Kidney (tissue), 14 donors: ENCODE data around the gene DIPK1B. TPM values are rescaled to one million over a fixed set of nuclear protein-coding genes. Genes with fewer than 3 reads are reported as not detected.

ENCODE experiments used
- DNase-seq, 5 donors: peaks; one replicate each; pipeline ENCODE4 v3.0.0-alpha.2; 2013 to 2020
- FAIRE-seq: peaks from 2 replicates; lab custom pipeline; 2012; peaks lifted over from hg19 to GRCh38; lab: Jason Lieb, UNC
- H3K27ac ChIP-seq, 2 donors: one replicate each; pipeline ENCODE4 v1.7.0; 2013; ENCODE audit warnings: low read depth in 2 of 2, low read length in 2 of 2, inconsistent platforms in 1 of 2
- H3K27me3 ChIP-seq: one replicate; pipeline ENCODE4 v1.7.1; 2013; ENCODE audit warnings: low read length, inconsistent platforms; ENCODE audit not compliant: control insufficient read depth, insufficient read depth
- H3K36me3 ChIP-seq, 3 donors: one replicate each; pipeline versions ENCODE4 v1.7.0 to v1.7.1; 2013; ENCODE audit warnings: low read length in 3 of 3, control low read depth in 1 of 3, inconsistent platforms in 1 of 3; ENCODE audit not compliant: insufficient read depth in 3 of 3, control insufficient read depth in 2 of 3
- H3K4me1 ChIP-seq, 3 donors: one replicate each; pipeline versions ENCODE4 v1.7.0 to v1.7.1; 2013; ENCODE audit warnings: low read length in 3 of 3, inconsistent platforms in 1 of 3, low read depth in 1 of 3; ENCODE audit not compliant: control insufficient read depth in 2 of 3, insufficient read depth in 2 of 3
- H3K4me3 ChIP-seq, 3 donors: one replicate each; pipeline versions ENCODE4 v1.7.0 to v1.8.1; 2013; ENCODE audit warnings: low read length in 3 of 3, control low read depth in 1 of 3, inconsistent platforms in 1 of 3
- H3K9ac ChIP-seq, 3 donors: one replicate each; pipeline versions ENCODE4 v1.7.0 to v1.7.1; 2013; ENCODE audit warnings: low read length in 3 of 3, control low read depth in 1 of 3, inconsistent platforms in 1 of 3
- H3K9me3 ChIP-seq, 3 donors: one replicate each; pipeline versions ENCODE4 v1.7.0 to v1.7.1; 2013; ENCODE audit warnings: low read length in 3 of 3, control low read depth in 1 of 3, inconsistent platforms in 1 of 3; ENCODE audit not compliant: control insufficient read depth in 2 of 3, insufficient read depth in 1 of 3
- CTCF ChIP-seq: IDR thresholded peaks from 3 replicates; pipeline ENCODE4 v1.5.1; 2012; ENCODE audit warnings: mild to moderate bottlenecking, moderate library complexity, borderline replicate concordance; ENCODE audit not compliant: insufficient read depth; ENCODE audit errors: extremely low read depth
- intact Hi-C: fragments of 100-400 bp; cut with DNase I; formaldehyde crosslinking; loops from one replicate; pipeline ENCODE4 v1.11.1; 2022
- polyA plus RNA-seq: library from polyadenylated mRNA; stranded (reverse); fragments of 350-450 nt; fragmentation: Illumina TruSeq; extraction: RNeasy Lipid Tissue Mini Kit (QIAGEN cat#74804); gene quantifications from one replicate; pipeline ENCODE4 v1.2.3, GENCODE V29; 2014; ENCODE audit warnings: low read depth, low replicate concordance; ENCODE audit not compliant: insufficient read depth
- total RNA-seq: library from RNA; stranded (reverse); fragmentation: NEBNext Ultra II Directional; extraction: Animal tissue kit (Norgen Biotek cat#: 25700); gene quantifications from one replicate; pipeline ENCODE4 v1.2.1, GENCODE V29; 2021
- donor health status: control.
- donor health status: control.
- donor health status: control.
- donor health status: control.
- donor health status: control.
- donor health status: DM: yes; HTN: yes; CAD: no.
- donor health status: Normal renal cell carcinoma (clear cell type).

Gene DIPK1B
- total and polyA plus RNA-seq, 2 donors from 2014 or later: 7.5 to 22.6 TPM

DNA sequence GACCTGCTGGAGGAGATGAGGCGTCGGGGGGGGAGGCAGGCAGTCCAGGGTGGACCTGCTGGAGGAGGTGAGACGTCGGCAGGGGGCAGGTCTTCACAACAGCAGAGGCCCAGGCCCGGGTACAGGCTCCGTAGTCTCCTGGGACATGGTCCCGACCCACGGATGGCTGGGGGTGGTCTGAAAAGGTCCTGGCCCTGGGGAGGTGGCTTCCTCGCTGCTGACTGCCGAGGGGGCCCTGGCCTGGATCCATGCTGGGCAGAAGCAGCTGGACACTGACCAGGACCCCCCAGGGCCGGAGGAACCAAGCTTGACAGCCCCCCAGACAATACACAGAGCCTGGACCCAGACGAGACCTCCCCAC is 41.1 kb upstream of the DIPK1B start:
- FAIRE-seq: no peak
- Histone ChIP-seq H3K27ac (no peak overlapping the region), H3K9ac (no peak overlapping the region), H3K27me3 (no peaks in the 10 kb centered on the region), H3K36me3 (peaks cover 0 to 3% (median 0%) of the 10 kb centered on the region in 3 donors), H3K4me3 (no peak overlapping the region), H3K9me3 (no peaks in the 10 kb centered on the region), H3K4me1 (peaks cover 0 to 14% (median 0%) of the 10 kb centered on the region in 3 donors)
- no peak for TF ChIP-seq CTCF
- no peak for DNase-seq
- intact Hi-C loops: no loop called here

DNA sequence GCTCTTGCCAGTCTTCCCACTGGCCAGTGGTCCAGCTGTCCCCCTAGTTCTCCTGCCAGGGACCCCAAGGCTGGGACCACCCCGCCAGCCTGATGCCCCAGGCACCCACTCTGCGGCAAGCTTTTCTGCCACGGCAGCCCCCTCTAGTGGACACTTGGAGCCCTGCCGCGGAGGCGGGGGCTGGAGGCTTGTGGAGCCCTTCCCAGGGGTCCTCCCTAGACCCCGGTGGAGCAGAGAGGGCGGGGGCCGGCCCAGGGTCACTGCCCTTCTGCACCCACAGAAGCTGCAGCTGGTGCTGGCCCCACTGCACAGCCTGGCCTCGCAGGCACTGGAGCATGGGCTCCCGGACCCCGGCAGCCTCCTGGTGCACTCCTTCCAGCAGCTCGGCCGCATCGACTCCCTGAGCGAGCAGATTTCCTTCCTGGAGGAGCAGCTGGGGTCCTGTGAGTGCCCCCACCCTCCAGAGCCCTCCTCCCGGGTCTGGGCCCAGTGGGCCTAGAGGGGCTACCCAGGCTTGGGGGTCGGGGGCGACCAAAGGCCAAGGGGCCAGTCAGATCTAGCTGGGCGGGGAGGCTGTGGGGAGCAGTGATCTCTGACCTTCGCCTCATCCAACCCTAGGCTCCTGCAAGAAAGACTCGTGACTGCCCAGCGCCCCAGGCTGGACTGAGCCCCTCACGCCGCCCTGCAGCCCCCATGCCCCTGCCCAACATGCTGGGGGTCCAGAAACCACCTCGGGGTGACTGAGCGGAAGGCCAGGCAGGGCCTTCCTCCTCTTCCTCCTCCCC is 40.5 kb upstream of the DIPK1B start:
- FAIRE-seq (no peak), DNase-seq (peak in 2 of 5 donors; percentile 64 to 66)
- Histone ChIP-seq H3K27me3 (no peaks in the 10 kb centered on the region), H3K9me3 (no peaks in the 10 kb centered on the region), H3K27ac (no peak overlapping the region), H3K9ac (no peak overlapping the region), H3K4me1 (peaks cover 0 to 14% (median 0%) of the 10 kb centered on the region in 3 donors), H3K4me3 (no peak overlapping the region), H3K36me3 (peaks cover 0 to 3% (median 0%) of the 10 kb centered on the region in 3 donors)
- intact Hi-C loops: no loop called here
- TF ChIP-seq CTCF: peak; percentile 62

- Histone ChIP-seq H3K36me3 (peaks cover 0 to 3% (median 0%) of the 10 kb centered on the region in 3 donors), H3K4me3 (no peak overlapping the region), H3K9ac (no peak overlapping the region), H3K27me3 (no peaks in the 10 kb centered on the region), H3K27ac (no peak overlapping the region), H3K4me1 (peaks cover 0 to 14% (median 0%) of the 10 kb centered on the region in 3 donors), H3K9me3 (no peaks in the 10 kb centered on the region)
- no peak for TF ChIP-seq CTCF
- no peak for DNase-seq
- FAIRE-seq: no peak
- intact Hi-C loops: no loop called here
Observed at GRCh38 chr9:136672431-136673087, 39.8 kb upstream of the DIPK1B start.
